CD4-positive, alpha-beta T cell treated with Interleukin-17A for 4 hours (primary cell): ENCODE measurements around the gene LCOR.
"Not testable (repeated sequence)": the region's sequence is repeated elsewhere in the genome, so short reads cannot be mapped to it uniquely, and the experiment has no call there.

Experiments
- DNase-seq: peaks from one replicate; pipeline ENCODE4 v3.0.0-alpha.2; 2020; ENCODE audit warnings: mixed read lengths

Gene LCOR

GRCh38 chr10:96831867-96832720 is at the start of gene LCOR:
LCOR (plus strand) TSS chr10:96832298; CDS start chr10:96949058, 116,760 bp downstream.
- peak; percentile 87 for DNase-seq

- DNase-seq, result no peak
Measured at GRCh38 chr10:96784253-96784652, 47.8 kb upstream of the LCOR start.

GRCh38 chr10:96789571-96790108 is 42.5 kb upstream of the LCOR start:
- DNase-seq, result peak; percentile 76

GRCh38 chr10:96791902-96792301 is 40.2 kb upstream of the LCOR start:
- no peak for DNase-seq

- DNase-seq, result no peak
Measured at GRCh38 chr10:96794836-96795733, 37.0 kb upstream of the LCOR start.

- DNase-seq, result no peak
Measured at GRCh38 chr10:96797485-96797884, 34.6 kb upstream of the LCOR start.

- no peak for DNase-seq
Measured at GRCh38 chr10:96803288-96803664, 28.8 kb upstream of the LCOR start.

GRCh38 chr10:96814264-96814663 is 17.8 kb upstream of the LCOR start:
- no peak for DNase-seq

- not testable (repeated sequence) for DNase-seq
Measured at GRCh38 chr10:96818971-96819370, 13.1 kb upstream of the LCOR start.

- no peak for DNase-seq
Measured at GRCh38 chr10:96820765-96821164, 11.3 kb upstream of the LCOR start.

- DNase-seq, result no peak
Measured at GRCh38 chr10:96826438-96826837, 5.7 kb upstream of the LCOR start.

- DNase-seq, result no peak
Measured at GRCh38 chr10:96828609-96829008, 3.5 kb upstream of the LCOR start.

GRCh38 chr10:96829029-96829773 is 2.9 kb upstream of the LCOR start:
- no peak for DNase-seq

- peak; percentile 86 for DNase-seq
Measured at GRCh38 chr10:96830511-96831199, 1.4 kb upstream of the LCOR start.

- DNase-seq, result no peak
Measured at GRCh38 chr10:96831200-96831866, 765 bp upstream of the LCOR start.

- peak; percentile 87 for DNase-seq
Measured at GRCh38 chr10:96832721-96833219, 672 bp downstream of the LCOR start.

- DNase-seq, result peak; percentile 14
Measured at GRCh38 chr10:96833220-96834001, 1.3 kb downstream of the LCOR start.

GRCh38 chr10:96834120-96834519 is 2.0 kb downstream of the LCOR start:
- DNase-seq, result no peak

GRCh38 chr10:96835899-96836298 is 3.8 kb downstream of the LCOR start:
- no peak for DNase-seq

GRCh38 chr10:96838529-96838928 is 6.4 kb downstream of the LCOR start:
- DNase-seq, result no peak
